Muscle layer of duodenum (tissue), 2 donors: Measurements from ENCODE around the gene PAN3.
A peak's percentile ranks its signal among the peaks of the same experiment; 100 is the strongest.

Experiments used
- H3K27ac ChIP-seq: one replicate; pipeline ENCODE4 v1.7.0; 2013; ENCODE audit warnings: mild to moderate bottlenecking, low read length
- H3K27me3 ChIP-seq: one replicate; pipeline ENCODE4 v1.7.0; 2013; ENCODE audit warnings: low read depth, mild to moderate bottlenecking, control low read depth, low read length
- H3K36me3 ChIP-seq, 2 donors: one replicate each; pipeline ENCODE4 v1.7.0; 2013; ENCODE audit warnings: low read length in 2 of 2, control low read depth in 1 of 2, mild to moderate bottlenecking in 1 of 2; ENCODE audit not compliant: insufficient read depth in 2 of 2, control insufficient read depth in 1 of 2
- H3K4me1 ChIP-seq, 2 donors: one replicate each; pipeline ENCODE4 v1.7.0; 2013; ENCODE audit warnings: low read length in 2 of 2, mild to moderate bottlenecking in 2 of 2, control low read depth in 1 of 2, moderate library complexity in 1 of 2; ENCODE audit not compliant: insufficient read depth in 2 of 2, control insufficient read depth in 1 of 2
- H3K4me3 ChIP-seq, 2 donors: one replicate each; pipeline ENCODE4 v1.7.0; 2013; ENCODE audit warnings: low read length in 2 of 2, low read depth in 1 of 2, mild to moderate bottlenecking in 1 of 2
- H3K9me3 ChIP-seq, 2 donors: one replicate each; pipeline ENCODE4 v1.7.0; 2013; ENCODE audit warnings: low read length in 2 of 2, control low read depth in 1 of 2, mild to moderate bottlenecking in 1 of 2; ENCODE audit not compliant: control insufficient read depth in 1 of 2
- donor health status: healthy.

Gene PAN3

DNA sequence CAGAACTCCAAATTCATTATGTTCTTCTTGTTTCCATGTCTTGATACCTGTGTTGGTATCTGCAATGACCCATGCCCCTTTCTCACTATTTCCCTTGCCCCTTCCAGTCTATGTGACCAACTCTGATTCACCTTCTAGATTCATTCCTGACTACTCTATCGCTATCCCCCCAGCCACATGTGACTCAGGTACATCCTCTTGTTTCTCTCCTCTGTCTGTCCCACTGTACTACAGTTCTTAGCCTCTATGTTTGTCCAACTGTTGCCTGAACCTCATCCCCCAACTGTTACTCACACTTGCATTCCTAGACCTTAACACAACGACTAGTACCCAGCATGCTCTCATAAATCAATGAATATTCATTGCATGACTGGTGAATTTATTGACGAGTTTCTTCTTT is 27.9 kb upstream of the PAN3 start:
- Histone ChIP-seq H3K9me3 (no peaks in the 10 kb centered on the region), H3K4me3 (no peak overlapping the region)

GRCh38 chr13:28116736-28117135 is 21.6 kb upstream of the PAN3 start:
- H3K4me1 ChIP-seq: no peaks in the 10 kb centered on the region
- H3K27me3 ChIP-seq: no peaks in the 10 kb centered on the region
- H3K36me3 ChIP-seq: no peaks in the 10 kb centered on the region
- no peak overlapping the region for H3K27ac ChIP-seq
- H3K9me3 ChIP-seq: no peaks in the 10 kb centered on the region
- H3K4me3 ChIP-seq: no peak overlapping the region

More for the DNA sequence above, 27.9 kb upstream of the PAN3 start:
- Histone ChIP-seq H3K27ac (no peak overlapping the region), H3K4me1 (no peaks in the 10 kb centered on the region), H3K27me3 (no peaks in the 10 kb centered on the region), H3K36me3 (no peaks in the 10 kb centered on the region)

DNA sequence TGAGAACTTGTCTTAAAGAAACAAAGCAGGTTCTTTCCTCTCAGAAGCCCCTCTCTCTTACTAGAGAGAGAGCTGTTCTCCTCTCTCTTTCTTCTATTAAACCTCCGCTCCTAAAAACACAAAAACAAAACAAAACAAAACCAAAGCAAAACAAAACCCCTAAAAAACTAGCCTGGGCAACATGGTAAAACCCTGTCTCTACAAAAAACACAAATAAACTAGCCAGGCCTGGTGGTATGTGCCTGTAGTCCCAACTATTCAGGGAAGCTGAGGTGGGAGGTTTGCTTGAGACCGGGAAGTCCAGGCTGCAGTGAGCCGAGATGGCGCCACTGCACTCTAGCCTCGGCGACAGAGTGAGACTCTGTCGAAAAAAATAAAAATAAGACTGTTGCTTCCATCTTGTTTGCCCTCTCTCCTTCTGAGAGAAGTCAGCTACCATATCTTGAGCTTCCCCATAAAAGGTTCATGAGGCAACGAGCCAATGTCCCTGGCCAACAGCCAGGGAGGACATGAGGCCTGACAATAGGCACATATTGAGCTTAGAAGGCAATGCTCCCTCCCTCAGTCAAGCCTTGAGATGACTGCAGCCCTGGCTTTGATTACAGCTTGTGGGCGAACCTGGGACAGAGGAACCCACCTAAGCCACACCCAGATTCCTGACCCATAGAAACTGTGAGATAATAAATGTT is 20.5 kb upstream of the PAN3 start:
- H3K4me3 ChIP-seq: no peak overlapping the region
- no peaks in the 10 kb centered on the region for H3K9me3 ChIP-seq
- H3K4me1 ChIP-seq: no peaks in the 10 kb centered on the region
- no peaks in the 10 kb centered on the region for H3K27me3 ChIP-seq
- H3K27ac ChIP-seq: no peak overlapping the region
- H3K36me3 ChIP-seq: no peaks in the 10 kb centered on the region

DNA sequence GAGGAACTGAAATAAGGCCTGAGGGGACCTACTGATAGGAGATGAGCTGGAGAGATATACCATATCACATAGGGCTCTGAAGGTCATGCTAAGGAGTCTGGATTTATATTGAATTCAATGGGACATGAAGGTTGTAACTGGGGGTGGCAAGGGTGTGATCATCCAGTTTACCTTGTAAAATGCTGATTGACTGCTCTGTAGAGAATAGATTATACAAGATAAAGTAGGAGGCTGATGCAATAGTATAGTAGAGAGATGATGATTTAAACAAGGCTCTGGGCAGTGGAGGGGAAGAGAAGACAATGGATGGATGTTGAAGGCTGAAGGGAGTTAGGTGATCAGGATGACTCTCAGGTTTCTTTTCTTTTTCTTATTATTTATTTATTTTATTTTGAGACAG is 18.0 kb upstream of the PAN3 start:
- Histone ChIP-seq H3K27ac (no peak overlapping the region), H3K9me3 (no peaks in the 10 kb centered on the region), H3K4me3 (no peak overlapping the region), H3K27me3 (no peaks in the 10 kb centered on the region), H3K36me3 (no peaks in the 10 kb centered on the region), H3K4me1 (no peaks in the 10 kb centered on the region)

- H3K36me3 ChIP-seq: no peaks in the 10 kb centered on the region
- no peaks in the 10 kb centered on the region for H3K9me3 ChIP-seq
- H3K4me1 ChIP-seq: no peaks in the 10 kb centered on the region
- no peak overlapping the region for H3K4me3 ChIP-seq
- H3K27me3 ChIP-seq: no peaks in the 10 kb centered on the region
- no peak overlapping the region for H3K27ac ChIP-seq
Observed at GRCh38 chr13:28121224-28121623, 17.1 kb upstream of the PAN3 start.

DNA sequence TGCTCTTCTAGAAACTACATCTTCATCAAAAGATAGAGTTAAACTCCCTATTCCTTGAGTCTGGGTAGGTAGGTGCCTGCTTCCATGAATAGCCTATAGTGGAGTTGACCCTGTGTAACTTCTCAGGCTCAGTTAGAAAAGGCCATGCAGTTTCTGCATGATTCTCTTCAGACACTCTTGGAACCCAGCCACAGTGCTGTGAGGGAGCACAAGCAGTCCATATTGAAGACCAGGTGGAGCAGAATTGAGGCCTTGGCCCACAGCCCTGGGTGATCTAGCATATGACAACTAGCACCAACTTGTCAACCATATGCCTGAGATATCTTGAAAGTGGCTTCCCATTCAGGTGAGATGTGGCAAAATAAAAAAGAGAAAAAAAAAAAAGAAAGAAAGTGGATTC is 10.3 kb upstream of the PAN3 start:
- H3K4me3 ChIP-seq: no peak overlapping the region
- H3K27me3 ChIP-seq: no peaks in the 10 kb centered on the region
- no peaks in the 10 kb centered on the region for H3K4me1 ChIP-seq
- H3K36me3 ChIP-seq: no peaks in the 10 kb centered on the region
- no peaks in the 10 kb centered on the region for H3K9me3 ChIP-seq
- no peak overlapping the region for H3K27ac ChIP-seq

- no peaks in the 10 kb centered on the region for H3K27me3 ChIP-seq
- H3K4me3 ChIP-seq: no peak overlapping the region
- no peaks in the 10 kb centered on the region for H3K4me1 ChIP-seq
- H3K9me3 ChIP-seq: no peaks in the 10 kb centered on the region
- H3K36me3 ChIP-seq: no peaks in the 10 kb centered on the region
- no peak overlapping the region for H3K27ac ChIP-seq
Observed at GRCh38 chr13:28128926-28129325, 9.4 kb upstream of the PAN3 start.

- Histone ChIP-seq H3K27ac (no peak overlapping the region), H3K4me3 (no peak overlapping the region), H3K9me3 (no peaks in the 10 kb centered on the region), H3K27me3 (no peaks in the 10 kb centered on the region), H3K36me3 (no peaks in the 10 kb centered on the region), H3K4me1 (no peaks in the 10 kb centered on the region)
Observed at GRCh38 chr13:28129911-28130693, 8.2 kb upstream of the PAN3 start.

GRCh38 chr13:28131646-28132045 is 6.7 kb upstream of the PAN3 start:
- Histone ChIP-seq H3K36me3 (no peaks in the 10 kb centered on the region), H3K4me3 (no peak overlapping the region), H3K27ac (no peak overlapping the region), H3K27me3 (no peaks in the 10 kb centered on the region), H3K4me1 (no peaks in the 10 kb centered on the region), H3K9me3 (no peaks in the 10 kb centered on the region)

DNA sequence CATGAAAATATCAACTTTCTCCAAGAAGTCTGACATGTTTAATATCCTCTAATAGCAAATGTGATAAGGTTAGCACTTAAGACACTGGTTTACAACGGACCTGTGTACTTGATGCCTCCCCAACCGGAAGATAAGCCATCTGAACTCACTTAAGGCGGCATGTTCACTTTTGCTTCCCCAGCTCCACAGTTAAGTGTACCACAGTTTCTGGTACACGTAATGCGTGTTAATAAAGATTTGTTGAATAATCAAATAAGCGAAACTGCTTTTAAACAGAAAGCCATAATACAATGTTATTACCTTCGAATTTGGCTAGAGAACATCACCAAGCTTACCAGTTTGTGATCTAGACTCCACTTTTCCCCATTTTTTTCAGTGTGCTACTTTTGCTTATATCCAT is 1.4 kb upstream of the PAN3 start:
- peak overlapping the region; percentile 91 for H3K27ac ChIP-seq
- H3K4me1 ChIP-seq: peaks cover 5 to 24% of the 10 kb centered on the region in 2 donors
- H3K9me3 ChIP-seq: no peaks in the 10 kb centered on the region
- H3K4me3 ChIP-seq: peak overlapping the region; percentile 97 to 99
- peaks cover 0 to 5% of the 10 kb centered on the region in 2 donors for H3K36me3 ChIP-seq
- no peaks in the 10 kb centered on the region for H3K27me3 ChIP-seq

GRCh38 chr13:28137596-28137995 is 749 bp upstream of the PAN3 start:
- H3K27me3 ChIP-seq: no peaks in the 10 kb centered on the region
- peak overlapping the region; percentile 97 to 99 for H3K4me3 ChIP-seq
- H3K4me1 ChIP-seq: peaks cover 5 to 28% of the 10 kb centered on the region in 2 donors
- H3K9me3 ChIP-seq: no peaks in the 10 kb centered on the region
- peaks cover 0 to 5% of the 10 kb centered on the region in 2 donors for H3K36me3 ChIP-seq
- peak overlapping the region; percentile 91 for H3K27ac ChIP-seq
